Measurements from ENCODE around the gene CA11.

Gene CA11

DNA sequence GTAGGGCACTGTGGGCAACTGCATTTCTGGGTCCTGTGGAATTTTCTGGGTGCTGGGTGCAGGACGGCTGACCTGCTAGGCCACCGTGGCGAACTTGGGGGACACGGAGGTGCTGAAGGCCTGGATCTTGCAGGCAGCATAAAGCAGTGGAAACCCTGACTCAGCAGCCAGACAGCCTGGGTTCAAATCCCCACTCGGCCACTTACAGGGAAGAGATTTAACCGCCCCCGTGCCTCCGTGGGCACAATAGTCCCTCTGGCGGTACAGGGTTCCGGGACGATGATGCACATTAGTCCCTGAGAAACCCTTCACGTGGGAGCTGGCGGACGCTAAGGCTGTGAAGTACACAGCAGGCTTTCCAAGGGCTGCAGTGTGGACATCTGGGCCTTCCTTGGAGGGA lies 34.1 kb downstream of the CA11 start:
- no peak for DNase-seq

DNA sequence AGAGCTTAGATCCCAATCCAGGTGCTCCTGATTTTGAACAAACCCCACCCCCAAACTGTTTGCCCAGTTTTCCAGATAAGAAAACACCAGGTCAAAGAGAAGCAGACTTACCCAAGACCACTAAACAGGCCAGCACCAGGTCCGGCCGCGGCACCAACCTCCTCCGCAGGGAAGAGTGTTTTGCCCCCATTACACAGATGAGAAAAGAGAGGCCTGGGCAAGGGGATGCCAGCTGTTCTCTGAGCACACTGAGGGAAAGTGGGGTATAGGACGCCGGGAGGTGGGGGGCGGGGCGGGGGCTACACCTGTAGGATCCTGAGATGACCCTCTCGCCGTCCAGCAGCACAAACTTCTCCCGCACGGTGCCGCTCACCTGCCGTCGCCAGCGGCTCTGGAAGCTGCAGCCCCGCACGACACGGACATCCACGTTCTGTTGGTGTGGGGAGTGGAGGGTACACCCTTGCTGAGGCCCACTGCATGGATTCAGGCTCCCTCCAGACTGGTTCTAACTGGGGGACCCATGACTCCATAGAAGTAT lies 36.3 kb downstream of the CA11 start:
- DNase-seq: no peak

DNA sequence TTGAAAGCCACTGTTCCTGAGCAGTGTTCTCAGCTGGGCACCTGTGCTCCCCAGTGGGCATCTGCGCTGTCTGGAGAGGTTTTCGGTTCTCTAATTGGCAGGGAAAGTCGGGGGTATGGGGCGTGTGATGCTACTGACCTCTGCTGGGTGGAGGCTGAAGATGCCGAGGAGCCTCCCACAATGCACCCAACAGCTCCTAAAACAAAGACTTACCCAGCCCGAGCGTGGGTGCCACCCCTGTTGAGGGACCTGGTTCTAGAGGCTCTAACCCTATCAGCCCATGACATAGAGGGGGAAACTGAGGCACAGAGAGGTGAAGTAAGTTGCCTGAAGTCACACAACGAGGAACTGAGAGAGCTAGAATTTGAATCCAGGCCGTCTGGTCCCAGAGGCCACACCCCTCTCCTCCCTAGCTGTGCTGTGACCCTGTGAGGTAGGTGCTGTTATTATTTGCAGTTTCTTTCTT lies 37.2 kb downstream of the CA11 start:
- peak; percentile 57 for DNase-seq

DNA sequence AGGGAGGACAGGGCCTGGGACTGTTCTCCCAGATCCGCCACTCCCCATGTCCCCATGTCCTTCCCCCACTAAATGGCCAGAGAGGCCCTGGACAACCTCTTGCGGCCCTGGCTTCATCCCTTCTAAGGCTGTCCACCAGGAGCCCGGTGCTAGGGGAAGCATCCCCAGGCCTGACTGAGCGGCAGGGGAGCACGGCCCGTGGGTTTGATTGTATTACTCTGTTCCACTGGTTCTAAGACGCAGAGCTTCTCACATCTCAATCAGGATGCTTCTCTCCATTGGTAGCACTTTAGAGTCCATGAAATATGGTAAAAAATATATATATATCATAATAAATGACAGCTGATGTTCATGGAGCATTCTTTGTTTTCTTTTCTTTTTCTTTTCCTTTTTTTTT lies 38.6 kb downstream of the CA11 start:
- no peak for DNase-seq

DNA sequence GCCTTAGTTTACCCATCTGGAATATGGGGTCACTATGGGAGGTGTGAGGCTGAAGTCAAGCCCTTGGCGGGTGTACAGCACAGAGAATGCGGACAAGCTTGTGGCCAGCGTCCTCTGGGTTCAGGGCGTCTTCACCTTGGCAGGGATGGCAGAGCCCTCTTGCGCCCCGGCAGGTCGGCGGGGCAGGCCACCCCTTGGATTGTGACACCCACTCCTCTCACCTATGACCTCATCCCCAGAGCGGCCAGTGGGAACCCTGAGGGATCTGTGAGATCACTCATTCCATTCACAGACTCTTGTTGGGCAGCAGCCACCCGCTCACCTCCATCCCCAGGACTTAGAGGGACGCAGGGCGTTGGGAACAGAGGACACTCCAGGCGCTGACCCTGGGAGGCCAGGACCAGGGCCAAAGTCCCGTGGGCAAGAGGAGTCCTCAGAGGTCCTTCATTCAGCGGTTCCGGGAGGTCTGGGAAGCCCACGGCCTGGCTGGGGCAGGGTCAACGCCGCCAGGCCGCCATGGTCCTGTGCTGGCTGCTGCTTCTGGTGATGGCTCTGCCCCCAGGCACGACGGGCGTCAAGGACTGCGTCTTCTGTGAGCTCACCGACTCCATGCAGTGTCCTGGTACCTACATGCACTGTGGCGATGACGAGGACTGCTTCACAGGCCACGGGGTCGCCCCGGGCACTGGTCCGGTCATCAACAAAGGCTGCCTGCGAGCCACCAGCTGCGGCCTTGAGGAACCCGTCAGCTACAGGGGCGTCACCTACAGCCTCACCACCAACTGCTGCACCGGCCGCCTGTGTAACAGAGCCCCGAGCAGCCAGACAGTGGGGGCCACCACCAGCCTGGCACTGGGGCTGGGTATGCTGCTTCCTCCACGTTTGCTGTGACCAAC lies 39.3 kb downstream of the CA11 start, which contains the start of gene SPACA4:
Gene SPACA4, plus strand, starts transcription at position 280 of the 896 bp plus-strand sequence. Its CDS starts 237 bp downstream, at position 517.
- no peak for DNase-seq

DNA sequence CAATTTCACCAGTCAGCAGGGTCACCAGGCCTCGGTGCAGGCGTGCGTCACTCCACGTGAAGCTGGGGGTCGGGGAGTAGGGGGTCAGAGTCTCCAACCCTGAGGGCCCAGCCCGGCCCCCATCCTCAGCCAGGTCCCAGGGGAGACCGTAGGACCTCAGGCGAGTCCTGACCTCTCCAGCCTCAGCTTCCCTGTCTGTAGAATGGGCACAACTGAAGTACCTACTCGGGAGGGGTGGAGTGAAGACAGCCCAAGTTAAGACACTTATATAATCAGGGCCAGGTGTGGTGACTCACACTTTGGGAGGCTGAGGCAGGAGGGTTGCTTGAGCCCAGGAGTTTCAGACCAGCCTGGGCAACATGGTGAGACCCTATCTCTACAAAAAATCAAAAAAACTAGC lies 42.1 kb downstream of the CA11 start:
- DNase-seq: no peak

DNA sequence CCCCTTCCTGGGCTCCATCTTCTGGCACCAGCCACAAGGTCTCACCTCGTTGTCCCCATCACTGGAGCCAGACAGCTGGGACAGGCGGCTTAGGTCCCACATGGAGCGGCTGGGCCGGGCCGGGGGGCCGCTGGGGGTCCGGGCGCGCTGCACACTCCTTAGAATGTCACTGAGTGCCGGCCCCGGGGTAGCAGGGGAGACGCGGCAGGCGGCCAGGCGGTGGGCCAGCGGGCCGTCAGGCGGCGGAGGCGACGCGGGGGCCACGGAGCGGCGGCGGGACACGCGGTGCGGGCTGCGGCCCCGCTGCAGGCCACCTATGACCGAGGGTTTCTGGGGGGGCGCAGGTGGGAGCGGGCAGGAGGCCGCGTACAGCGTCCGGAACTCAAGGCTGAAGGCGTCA lies 42.5 kb downstream of the CA11 start:
- no peak for DNase-seq

DNA sequence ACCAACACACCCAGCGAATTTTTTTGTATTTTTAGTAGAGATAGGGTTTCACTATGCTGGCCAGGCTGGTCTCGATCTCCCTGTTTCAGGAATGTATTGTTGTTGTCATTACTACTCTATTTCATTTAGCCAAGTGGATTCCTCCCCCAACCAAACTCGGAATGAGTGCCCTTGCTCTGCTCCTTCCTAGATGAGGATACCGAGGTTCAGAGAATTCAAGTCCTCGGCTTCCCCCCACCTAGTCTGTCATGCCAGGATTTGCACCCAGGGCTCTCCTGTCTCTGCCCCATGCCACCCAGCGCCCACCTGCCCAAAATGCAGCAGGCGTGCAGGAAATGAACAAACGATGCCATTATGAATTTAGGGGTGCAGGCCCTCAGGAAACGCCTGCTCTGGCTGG lies 43.0 kb downstream of the CA11 start:
- DNase-seq: no peak

DNA sequence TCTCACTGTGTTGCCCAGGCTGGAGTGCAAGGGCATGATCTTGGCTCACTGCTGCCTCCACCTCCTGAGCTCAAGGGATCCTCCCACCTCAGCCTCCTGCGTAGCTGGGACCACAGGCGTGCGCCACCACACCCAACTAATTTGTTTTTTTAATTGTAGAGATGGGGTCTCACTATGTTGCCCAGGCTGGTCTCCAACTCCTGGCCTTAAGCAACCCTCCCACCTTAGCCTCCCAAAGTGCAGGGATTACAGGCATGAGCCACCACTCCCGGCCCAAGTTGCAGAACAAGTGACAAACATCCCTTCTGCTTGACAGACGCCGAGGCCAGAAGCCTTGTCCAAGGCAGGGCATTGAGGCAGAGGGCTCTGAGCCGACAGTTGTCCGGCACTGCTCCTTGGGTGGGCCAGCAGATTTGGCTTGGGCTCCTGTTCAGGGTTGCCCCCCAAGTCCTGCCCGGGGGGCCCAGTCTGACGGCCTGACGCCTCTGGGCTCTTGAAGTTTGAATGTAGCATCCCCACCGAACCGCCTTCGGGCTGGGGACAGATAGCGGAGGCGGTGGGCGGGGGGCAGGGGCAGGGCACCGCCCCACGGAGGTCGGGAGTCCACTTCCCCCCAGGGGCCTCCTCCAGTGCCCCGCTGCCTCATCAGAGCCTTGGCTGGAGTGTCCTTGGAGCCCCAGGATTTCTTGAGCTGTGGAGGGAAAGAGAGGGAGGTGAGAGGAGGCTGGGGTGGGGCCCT lies 45.1 kb downstream of the CA11 start:
- DNase-seq: no peak

DNA sequence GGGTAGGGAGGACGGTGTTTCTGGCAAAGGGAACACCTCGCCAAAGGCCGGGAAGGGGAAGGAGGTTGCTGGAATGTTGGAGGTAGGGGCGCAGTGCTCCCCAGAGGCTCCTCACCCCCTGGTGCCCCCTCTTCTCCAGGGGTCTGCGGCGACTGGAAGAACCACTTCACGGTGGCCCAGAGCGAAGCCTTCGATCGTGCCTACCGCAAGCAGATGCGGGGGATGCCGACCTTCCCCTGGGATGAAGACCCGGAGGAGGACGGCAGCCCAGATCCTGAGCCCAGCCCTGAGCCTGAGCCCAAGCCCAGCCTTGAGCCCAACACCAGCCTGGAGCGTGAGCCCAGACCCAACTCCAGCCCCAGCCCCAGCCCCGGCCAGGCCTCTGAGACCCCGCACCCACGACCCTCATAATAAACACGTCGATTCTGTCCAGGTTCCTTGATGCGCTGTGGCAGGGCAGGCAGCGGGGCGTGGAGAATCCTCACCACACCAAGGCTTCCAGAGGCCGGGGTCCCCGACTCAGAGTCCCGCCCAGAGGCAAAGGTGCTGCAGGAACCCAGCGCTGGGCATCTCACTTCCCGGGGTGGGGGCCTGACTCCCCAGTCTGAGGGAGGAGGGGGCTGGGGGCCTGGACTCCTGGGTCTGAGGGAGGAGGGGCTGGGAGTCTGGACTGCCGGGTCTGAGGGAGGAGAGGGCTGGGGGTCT lies 46.8 kb downstream of the CA11 start:
- no peak for DNase-seq

DNA sequence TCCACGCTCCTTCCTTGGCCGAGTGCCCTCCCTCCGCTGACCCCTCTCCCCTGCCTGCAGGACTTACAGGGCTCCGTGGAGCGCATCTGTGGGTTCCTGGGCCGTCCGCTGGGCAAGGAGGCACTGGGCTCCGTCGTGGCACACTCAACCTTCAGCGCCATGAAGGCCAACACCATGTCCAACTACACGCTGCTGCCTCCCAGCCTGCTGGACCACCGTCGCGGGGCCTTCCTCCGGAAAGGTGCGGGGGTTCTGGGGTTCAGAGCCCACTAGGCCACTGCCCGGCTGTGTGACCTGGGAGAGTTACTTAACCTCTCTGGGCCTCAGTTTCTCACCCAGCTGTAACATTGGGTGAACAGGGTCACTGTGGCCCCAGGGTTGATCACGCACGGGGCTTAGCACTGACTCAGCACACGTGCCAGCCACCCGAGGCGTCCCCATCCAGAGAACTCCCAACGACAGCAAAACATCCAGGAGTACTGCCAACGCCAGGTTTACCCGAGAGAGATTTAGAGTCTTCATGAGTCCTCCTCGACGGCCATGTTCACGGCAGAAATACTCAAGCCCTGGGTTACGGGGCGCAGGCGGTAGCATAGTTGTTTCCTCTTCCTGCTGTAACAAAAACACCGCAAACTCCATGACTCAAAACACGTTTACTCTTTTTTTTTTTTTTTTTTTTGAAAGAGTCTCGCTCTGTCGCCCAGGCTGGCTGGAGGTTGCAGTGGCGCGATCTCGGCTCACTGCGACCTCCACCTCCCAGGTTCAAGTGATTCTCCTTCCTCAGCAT lies 49.1 kb downstream of the CA11 start:
- peak; percentile 34 for DNase-seq

DNA sequence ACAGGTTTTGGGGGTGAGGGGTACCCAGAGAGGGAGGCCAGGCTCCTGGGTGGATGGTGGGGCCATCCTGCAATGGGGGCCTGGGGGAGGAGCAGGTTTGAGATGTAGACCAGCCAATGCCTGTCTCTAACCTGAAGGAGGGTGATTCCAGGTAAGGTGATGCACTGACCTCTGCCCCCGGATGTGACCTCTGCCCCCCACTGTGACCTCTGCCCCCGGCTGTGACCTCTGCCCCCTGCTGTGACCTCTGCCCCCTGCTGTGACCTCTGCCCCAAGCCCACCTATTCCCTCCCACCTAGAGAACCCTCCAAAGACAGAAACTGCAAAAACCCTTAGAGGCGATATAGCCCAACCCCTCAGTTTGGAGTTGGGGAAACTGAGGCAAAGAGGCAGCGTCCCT lies 49.8 kb downstream of the CA11 start:
- DNase-seq: no peak

DNA sequence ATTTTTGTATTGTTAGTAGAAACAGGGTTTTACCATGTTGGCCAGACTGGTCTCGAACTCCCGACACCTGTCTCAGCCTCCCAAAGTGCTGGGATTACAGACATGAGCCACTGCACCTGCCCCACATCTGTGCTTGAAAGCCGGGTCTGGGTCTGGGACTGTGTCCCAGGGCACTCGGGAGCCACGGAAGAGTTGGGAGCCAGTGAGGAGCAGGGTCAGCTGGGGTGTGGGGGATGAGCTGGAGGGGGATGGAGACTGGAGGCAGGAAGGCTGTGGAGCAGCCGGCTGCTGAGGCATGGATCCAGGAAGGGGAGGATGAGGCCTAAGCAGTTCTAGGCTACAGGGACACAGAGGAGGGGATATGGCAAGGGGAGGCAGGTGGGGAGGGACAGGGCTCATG lies 50.2 kb downstream of the CA11 start:
- DNase-seq: no peak

DNA sequence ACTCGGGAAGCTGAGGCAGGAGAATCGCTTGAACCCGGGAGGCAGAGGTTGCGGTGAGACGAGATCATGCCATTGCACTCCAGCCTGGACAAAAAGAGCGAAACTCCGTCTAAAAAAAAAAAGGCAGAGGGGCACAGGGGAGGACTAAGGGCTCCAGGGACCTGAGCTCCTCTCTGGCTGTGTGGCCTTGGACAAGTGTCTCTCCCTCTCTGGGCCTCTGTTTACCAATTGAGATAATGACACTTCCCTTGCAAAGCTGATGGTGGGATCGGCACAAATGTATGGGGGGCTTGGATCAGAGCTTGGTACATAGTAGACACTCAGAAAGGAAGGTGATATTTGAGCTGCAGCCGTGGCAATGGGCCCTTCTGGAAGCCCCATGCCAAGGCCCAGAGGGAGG lies 50.8 kb downstream of the CA11 start:
- no peak for DNase-seq

DNA sequence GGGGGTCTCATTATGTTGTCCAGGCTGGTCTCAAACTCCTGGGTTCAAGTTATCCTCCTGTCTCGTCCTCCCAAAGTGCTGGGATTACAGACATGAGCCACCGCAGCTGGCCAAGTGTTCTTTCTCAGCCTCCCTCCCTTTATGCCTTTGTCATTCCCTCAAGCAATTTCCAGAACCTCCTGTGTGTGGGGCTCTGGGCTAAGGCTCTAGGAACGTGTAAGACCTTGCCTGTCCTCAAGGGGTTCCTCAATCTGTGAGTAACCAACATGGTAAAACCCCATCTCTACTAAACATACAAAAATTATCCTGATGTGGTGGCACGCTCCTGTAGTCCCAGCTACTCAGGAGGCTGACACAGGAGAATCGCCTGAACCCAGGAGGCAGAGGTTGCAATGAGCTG lies 55.0 kb downstream of the CA11 start:
- DNase-seq: no peak

DNA sequence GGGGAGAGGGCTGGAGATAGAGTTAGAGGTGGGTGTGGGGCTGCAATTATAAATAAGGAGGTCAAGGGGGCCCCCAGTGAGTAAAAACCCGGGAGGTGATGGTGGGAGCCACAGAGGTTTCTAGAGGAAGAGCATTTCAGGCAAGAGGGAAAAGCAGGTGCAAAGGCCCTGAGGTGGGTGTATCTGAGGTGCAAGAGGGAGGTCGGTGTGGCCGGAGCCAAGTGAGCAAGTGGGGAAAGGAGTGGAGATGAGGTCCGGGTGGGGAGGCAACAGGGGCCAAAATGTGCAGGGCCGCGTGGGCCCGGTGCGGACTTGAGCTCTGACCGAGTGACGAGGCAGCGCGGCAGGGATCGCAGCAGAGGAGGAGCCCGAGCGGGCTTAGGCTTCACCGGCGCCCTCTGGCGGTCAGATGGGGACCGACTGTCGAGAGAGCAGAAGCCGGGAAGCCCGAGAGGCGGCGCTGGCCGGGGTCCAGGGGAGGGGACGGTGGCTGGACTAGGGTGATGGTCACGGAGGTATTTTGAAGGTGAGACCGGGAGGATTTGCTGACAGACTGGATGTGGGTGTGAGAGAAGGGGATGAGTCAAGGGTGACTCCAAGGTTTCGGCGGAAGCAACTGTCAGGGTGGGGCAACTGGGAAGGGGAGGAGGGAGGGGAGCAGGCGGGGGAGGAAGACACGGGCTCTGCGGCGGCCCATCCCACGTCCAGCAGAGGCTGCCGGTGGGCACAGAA lies 57.2 kb downstream of the CA11 start:
- peak; percentile 94 for DNase-seq

Measured in stimulated activated CD8-positive, alpha-beta memory T cell treated with anti-CD3 and anti-CD28 coated beads, Interleukin-4, amount 100 ng/mL, for 48 hours (primary cell).